HepG2 (cell line): ENCODE data around the gene L3MBTL4.

Experiments used
- FOSL2 ChIP-seq: sonication (generic); formaldehyde crosslinking; IDR thresholded peaks from 2 replicates; pipeline ENCODE4 v1.4.0; 2020; ENCODE audit warnings: missing genetic modification reagents
- POLR2AphosphoS5 ChIP-seq: IDR thresholded peaks from 2 replicates; pipeline ENCODE4 v1.6.1; 2012; ENCODE audit warnings: low read depth, low read length
- POLR2G ChIP-seq: fragments of 200-400 bp; formaldehyde crosslinking; IDR thresholded peaks from 2 replicates; pipeline ENCODE4 v1.6.1; 2018; ENCODE audit warnings: mild to moderate bottlenecking, low read depth, low read length, moderate library complexity
- SIN3A ChIP-seq: IDR thresholded peaks from 2 replicates; pipeline ENCODE4 v1.6.1; 2011; ENCODE audit warnings: low read depth, mild to moderate bottlenecking, control low read depth, low read length, borderline replicate concordance
- SP1 ChIP-seq, 2 experiments: fragments of 450-650 bp in 1 of 2; sonication (generic) in 1 of 2; formaldehyde crosslinking in 1 of 2; IDR thresholded peaks; 2 replicates each; pipeline versions ENCODE4 v1.4.0 to v1.6.1; 2016 to 2020; ENCODE audit warnings: missing genetic modification reagents in 1 of 2
- TRIM24 ChIP-seq: sonication (generic); formaldehyde crosslinking; IDR thresholded peaks from 2 replicates; pipeline ENCODE4 v1.8.0; 2022; ENCODE audit warnings: mild to moderate bottlenecking, missing genetic modification reagents
- ZBTB21 ChIP-seq: sonication (generic); formaldehyde crosslinking; IDR thresholded peaks from 2 replicates; pipeline ENCODE4 v1.4.0; 2020; ENCODE audit warnings: missing genetic modification reagents
- ZNF580 ChIP-seq: IDR thresholded peaks from 2 replicates; pipeline ENCODE4 v1.6.1; 2016; ENCODE audit warnings: low read depth, borderline replicate concordance
- ZNF784 ChIP-seq: sonication (generic); formaldehyde crosslinking; IDR thresholded peaks from 2 replicates; pipeline ENCODE4 v1.5.1; 2020; ENCODE audit warnings: missing genetic modification reagents, mild to moderate bottlenecking, borderline replicate concordance
- TF ChIP-seq, protein P1 (sequence below): sonication (generic); formaldehyde crosslinking; IDR thresholded peaks from 2 replicates; pipeline ENCODE4 v1.5.0; 2020; ENCODE audit warnings: mild to moderate bottlenecking, missing genetic modification reagents, moderate library complexity
- TF ChIP-seq, protein P2 (sequence below): sonication (generic); formaldehyde crosslinking; conservative IDR thresholded peaks from 2 replicates; pipeline ENCODE4 v1.4.0; 2020; ENCODE audit warnings: missing genetic modification reagents

- TF ChIP-seq FOSL2 (CRISPR knock-in tag) (no peak), TRIM24 (CRISPR knock-in tag) (no peak), SP1 (IDR thresholded peaks at IDR 0.05) (no peak), SP1 (CRISPR knock-in tag; IDR thresholded peaks at IDR 0.05) (no peak), ZNF784 (CRISPR knock-in tag) (no peak), POLR2AphosphoS5 (no peak), ZBTB21 (CRISPR knock-in tag) (no peak), POLR2G (no peak), SIN3A (no peak), ZNF580 (CRISPR knock-in tag) (no peak)
- TF ChIP-seq, protein P1, sequence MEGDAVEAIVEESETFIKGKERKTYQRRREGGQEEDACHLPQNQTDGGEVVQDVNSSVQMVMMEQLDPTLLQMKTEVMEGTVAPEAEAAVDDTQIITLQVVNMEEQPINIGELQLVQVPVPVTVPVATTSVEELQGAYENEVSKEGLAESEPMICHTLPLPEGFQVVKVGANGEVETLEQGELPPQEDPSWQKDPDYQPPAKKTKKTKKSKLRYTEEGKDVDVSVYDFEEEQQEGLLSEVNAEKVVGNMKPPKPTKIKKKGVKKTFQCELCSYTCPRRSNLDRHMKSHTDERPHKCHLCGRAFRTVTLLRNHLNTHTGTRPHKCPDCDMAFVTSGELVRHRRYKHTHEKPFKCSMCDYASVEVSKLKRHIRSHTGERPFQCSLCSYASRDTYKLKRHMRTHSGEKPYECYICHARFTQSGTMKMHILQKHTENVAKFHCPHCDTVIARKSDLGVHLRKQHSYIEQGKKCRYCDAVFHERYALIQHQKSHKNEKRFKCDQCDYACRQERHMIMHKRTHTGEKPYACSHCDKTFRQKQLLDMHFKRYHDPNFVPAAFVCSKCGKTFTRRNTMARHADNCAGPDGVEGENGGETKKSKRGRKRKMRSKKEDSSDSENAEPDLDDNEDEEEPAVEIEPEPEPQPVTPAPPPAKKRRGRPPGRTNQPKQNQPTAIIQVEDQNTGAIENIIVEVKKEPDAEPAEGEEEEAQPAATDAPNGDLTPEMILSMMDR (CRISPR knock-in tag): no peak
- TF ChIP-seq, protein P2, sequence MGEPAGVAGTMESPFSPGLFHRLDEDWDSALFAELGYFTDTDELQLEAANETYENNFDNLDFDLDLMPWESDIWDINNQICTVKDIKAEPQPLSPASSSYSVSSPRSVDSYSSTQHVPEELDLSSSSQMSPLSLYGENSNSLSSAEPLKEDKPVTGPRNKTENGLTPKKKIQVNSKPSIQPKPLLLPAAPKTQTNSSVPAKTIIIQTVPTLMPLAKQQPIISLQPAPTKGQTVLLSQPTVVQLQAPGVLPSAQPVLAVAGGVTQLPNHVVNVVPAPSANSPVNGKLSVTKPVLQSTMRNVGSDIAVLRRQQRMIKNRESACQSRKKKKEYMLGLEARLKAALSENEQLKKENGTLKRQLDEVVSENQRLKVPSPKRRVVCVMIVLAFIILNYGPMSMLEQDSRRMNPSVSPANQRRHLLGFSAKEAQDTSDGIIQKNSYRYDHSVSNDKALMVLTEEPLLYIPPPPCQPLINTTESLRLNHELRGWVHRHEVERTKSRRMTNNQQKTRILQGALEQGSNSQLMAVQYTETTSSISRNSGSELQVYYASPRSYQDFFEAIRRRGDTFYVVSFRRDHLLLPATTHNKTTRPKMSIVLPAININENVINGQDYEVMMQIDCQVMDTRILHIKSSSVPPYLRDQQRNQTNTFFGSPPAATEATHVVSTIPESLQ (CRISPR knock-in tag): no peak
Observed at GRCh38 chr18:6367208-6367607, 47.5 kb downstream of the L3MBTL4 start.
